Measurements from ENCODE around the gene AADAT. TPM values are rescaled to one million over a fixed set of nuclear protein-coding genes. Genes with fewer than 3 reads are reported as not detected.

The AADAT gene
- total RNA-seq, 2 donors from 2014 or later, result 16.2 to 31.2 TPM

DNA sequence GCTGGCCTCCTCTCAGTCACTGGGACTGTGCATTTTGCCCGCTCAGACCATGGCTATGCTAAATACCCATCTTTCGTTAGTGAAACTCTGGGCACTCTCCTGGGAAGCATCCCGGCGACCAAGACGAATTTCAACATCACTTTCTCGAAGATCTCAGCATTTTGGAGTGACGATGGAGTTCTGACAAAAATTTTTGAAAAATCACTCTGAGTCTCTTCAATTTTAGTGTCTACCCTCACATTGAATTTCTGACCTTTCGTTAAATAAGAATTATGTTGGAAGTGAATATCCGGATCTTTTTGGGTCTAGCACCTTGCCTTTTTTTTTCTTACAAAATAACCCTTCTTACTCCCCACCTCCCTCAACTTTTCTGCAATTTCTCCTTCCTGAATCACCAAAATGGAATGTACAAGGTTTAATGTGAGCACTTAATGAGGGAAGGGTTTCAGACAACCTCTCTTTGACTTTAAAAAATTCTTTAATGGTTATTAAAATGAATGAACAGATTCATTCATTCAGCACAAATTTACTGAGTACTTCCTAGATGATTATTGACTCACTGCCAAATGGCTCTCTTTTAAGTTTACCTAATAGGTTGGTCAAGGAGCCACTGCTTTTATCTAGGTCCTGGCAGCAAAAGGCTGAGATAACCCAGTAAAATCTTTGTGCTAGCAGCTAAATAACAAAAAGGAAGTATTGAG is 746 bp upstream of the AADAT start:
- Histone ChIP-seq H3K27ac (peak overlapping the region; percentile 68 to 80), H3K4me1 (replicated peaks) (no peaks in the 10 kb centered on the region), H3K4me3 (peak overlapping the region; percentile 55 to 59), H3K9me3 (no peaks in the 10 kb centered on the region), H3K36me3 (no peaks in the 10 kb centered on the region), H3K27me3 (replicated peaks; ENCODE audit: insufficient read depth) (no peaks in the 10 kb centered on the region)
- TF ChIP-seq POLR2AphosphoS5 (IDR thresholded peaks at IDR 0.05) (no peak), POLR2A (IDR thresholded peaks at IDR 0.05) (no peak)
- TF ChIP-seq, protein P1, sequence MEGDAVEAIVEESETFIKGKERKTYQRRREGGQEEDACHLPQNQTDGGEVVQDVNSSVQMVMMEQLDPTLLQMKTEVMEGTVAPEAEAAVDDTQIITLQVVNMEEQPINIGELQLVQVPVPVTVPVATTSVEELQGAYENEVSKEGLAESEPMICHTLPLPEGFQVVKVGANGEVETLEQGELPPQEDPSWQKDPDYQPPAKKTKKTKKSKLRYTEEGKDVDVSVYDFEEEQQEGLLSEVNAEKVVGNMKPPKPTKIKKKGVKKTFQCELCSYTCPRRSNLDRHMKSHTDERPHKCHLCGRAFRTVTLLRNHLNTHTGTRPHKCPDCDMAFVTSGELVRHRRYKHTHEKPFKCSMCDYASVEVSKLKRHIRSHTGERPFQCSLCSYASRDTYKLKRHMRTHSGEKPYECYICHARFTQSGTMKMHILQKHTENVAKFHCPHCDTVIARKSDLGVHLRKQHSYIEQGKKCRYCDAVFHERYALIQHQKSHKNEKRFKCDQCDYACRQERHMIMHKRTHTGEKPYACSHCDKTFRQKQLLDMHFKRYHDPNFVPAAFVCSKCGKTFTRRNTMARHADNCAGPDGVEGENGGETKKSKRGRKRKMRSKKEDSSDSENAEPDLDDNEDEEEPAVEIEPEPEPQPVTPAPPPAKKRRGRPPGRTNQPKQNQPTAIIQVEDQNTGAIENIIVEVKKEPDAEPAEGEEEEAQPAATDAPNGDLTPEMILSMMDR (IDR thresholded peaks at IDR 0.05), result no peak
- intact Hi-C loops (cut with DNase I), result no loop called here
- WGBS, result 8% methylated on average over 9 of the region's 9 CpGs
- no peak for DNase-seq (ENCODE audit: low spot score)

DNA sequence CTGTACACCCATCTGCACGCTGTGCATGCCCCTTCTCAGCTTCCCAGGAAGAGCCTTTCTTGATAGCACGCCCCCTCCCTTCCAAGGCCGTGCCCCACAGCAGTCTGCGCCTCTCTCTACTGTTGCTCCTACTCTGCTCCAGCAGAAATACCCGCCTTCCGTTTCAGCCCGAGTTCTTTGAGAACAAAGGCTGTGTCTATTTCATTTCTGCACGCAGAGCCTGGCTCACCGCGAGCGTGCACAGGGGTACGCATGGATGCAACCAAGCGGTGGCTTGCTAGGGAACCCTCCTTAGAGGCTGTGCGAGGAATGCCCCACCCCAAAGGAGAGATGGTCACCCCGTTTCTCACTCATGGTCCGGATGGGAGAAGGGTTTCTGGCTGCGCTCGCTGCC is 485 bp downstream of the AADAT start:
- no peak for DNase-seq (ENCODE audit: low spot score)
- TF ChIP-seq POLR2A (IDR thresholded peaks at IDR 0.05) (no peak), POLR2AphosphoS5 (IDR thresholded peaks at IDR 0.05) (no peak)
- TF ChIP-seq, protein P1 (IDR thresholded peaks at IDR 0.05), result no peak
- H3K36me3 ChIP-seq, result no peaks in the 10 kb centered on the region
- 0% methylated on average over 18 of the region's 18 CpGs for WGBS
- intact Hi-C loops (cut with DNase I), result no loop called here
- peak overlapping the region; percentile 68 to 80 for H3K27ac ChIP-seq
- H3K27me3 ChIP-seq (replicated peaks; ENCODE audit: insufficient read depth), result no peaks in the 10 kb centered on the region
- no peaks in the 10 kb centered on the region for H3K9me3 ChIP-seq
- H3K4me3 ChIP-seq, result peak overlapping the region; percentile 55 to 59
- H3K4me1 ChIP-seq (replicated peaks), result no peaks in the 10 kb centered on the region

DNA sequence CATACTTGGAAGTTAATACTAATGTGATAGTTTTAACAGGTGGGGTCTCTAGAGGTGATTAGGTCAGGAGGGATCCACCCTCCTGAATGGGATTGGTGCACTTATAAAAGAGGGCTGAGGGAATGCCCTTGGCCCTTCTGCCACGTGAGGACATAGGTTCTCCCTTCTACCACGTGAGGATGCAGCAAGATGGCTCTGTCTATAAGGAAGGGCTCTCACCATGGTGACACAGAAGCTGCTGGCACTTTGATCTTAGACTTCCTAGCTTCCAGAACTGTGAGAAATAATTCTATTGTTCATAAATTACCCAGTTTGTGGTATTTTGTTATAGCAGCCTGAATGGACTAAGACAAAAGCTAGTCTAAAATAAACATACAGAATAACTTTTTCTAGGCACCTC is 1.0 kb downstream of the AADAT start:
- Histone ChIP-seq H3K27me3 (replicated peaks; ENCODE audit: insufficient read depth) (no peaks in the 10 kb centered on the region), H3K4me1 (replicated peaks) (no peaks in the 10 kb centered on the region), H3K36me3 (no peaks in the 10 kb centered on the region), H3K9me3 (no peaks in the 10 kb centered on the region), H3K27ac (peak overlapping the region in 1 of 2 donors; percentile 80), H3K4me3 (peak overlapping the region in 1 of 2 donors; percentile 59)
- no peak for TF ChIP-seq POLR2A (IDR thresholded peaks at IDR 0.05)
- TF ChIP-seq POLR2AphosphoS5 (IDR thresholded peaks at IDR 0.05), result no peak
- TF ChIP-seq, protein P1 (IDR thresholded peaks at IDR 0.05), result no peak
- no peak for DNase-seq (ENCODE audit: low spot score)
- WGBS, result 57% methylated on average over 2 of the region's 2 CpGs
- intact Hi-C loops (cut with DNase I), result no loop called here

DNA sequence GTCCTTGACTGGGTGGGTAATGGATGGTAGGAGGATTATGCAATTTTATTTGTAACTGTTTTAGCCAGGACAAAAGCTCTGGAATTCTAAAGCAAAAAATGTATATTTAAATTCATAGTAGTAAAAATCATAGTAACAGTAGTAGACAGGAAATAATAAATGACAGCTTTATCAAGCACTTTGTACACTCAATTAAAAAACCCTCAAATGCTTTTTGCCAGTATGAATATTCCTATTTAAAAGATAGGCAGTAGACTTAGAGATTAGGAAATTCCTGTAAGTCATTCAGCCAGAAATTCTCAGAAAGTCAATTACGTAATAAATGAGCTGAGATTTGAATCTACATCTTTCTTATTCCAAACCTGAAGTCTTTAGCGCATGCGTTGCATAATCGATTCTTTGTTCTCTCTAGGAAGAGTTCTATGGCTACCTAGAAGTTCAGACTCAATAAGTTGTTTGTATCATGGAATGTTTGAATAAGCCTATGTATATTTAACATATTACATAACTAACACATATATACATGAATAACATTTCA is 2.5 kb downstream of the AADAT start:
- Histone ChIP-seq H3K27ac (no peak overlapping the region), H3K27me3 (replicated peaks; ENCODE audit: insufficient read depth) (no peaks in the 10 kb centered on the region), H3K36me3 (no peaks in the 10 kb centered on the region), H3K4me3 (no peak overlapping the region), H3K9me3 (no peaks in the 10 kb centered on the region), H3K4me1 (replicated peaks) (no peaks in the 10 kb centered on the region)
- WGBS, result 57% methylated on average over 4 of the region's 4 CpGs
- intact Hi-C loops (cut with DNase I), result no loop called here
- TF ChIP-seq POLR2A (IDR thresholded peaks at IDR 0.05), result no peak
- TF ChIP-seq, protein P1 (IDR thresholded peaks at IDR 0.05), result no peak
- TF ChIP-seq POLR2AphosphoS5 (IDR thresholded peaks at IDR 0.05), result no peak
- no peak for DNase-seq (ENCODE audit: low spot score)

DNA sequence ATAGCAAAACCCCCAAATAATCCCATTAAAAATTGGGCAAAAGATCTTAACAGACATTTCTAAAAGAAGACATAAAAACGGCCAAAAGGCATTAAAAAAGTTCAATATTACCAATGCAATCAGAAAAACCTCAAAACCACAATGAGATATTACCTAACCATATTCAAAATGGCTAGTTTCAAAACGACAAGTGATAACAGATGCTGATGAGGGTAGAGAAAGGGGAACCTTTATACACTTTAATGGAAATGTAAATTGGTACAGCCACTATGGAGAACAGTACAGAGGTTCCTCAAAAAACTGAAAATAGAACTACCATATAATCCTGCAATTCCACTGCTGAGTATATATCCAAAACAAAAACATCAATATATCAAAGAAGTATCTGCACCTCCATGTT is 6.2 kb downstream of the AADAT start:
- no peak overlapping the region for H3K4me3 ChIP-seq
- no peak for DNase-seq (ENCODE audit: low spot score)
- no peak overlapping the region for H3K27ac ChIP-seq
- no peak for TF ChIP-seq POLR2AphosphoS5 (IDR thresholded peaks at IDR 0.05)
- TF ChIP-seq POLR2A (IDR thresholded peaks at IDR 0.05), result no peak
- TF ChIP-seq, protein P1 (IDR thresholded peaks at IDR 0.05), result no peak
- intact Hi-C loops (cut with DNase I), result no loop called here
- H3K36me3 ChIP-seq, result no peaks in the 10 kb centered on the region
- peaks cover 4% of the 10 kb centered on the region for H3K4me1 ChIP-seq (replicated peaks)
- H3K27me3 ChIP-seq (replicated peaks; ENCODE audit: insufficient read depth), result no peaks in the 10 kb centered on the region
- no peaks in the 10 kb centered on the region for H3K9me3 ChIP-seq
- 60% methylated on average over 2 of the region's 2 CpGs for WGBS
